ENCODE results near the gene HNF1A. TPM values are rescaled to one million over a fixed set of nuclear protein-coding genes. Genes with fewer than 3 reads are reported as not detected.

Gene HNF1A
- total and polyA plus RNA-seq, 10 of the 15 experiments (the other 5 are each of a cell fraction or from before 2014, with no cell fraction given): 0.10 TPM; not detected in 9

GRCh38 chr12:121018860-121019617, 40.7 kb downstream of the HNF1A start:
- 61% methylated on average over 2 of the region's 2 CpGs for WGBS (ENCODE audit: insufficient coverage, insufficient replicate concordance, low lambda C conversion rate, missing lambda C conversion rate)
- ChIA-PET CTCF (interaction anchor here (0.5 to 1.4 kb wide), 2 partner anchors 42 to 715 kb away, joined by 3 read pairs; no protein-coding TSS in a partner anchor), RAD21 (ENCODE audit: unreplicated experiment) (no interaction called here), POLR2A (no interaction called here), SMC1A (ENCODE audit: uncharacterized antibody, unreplicated experiment) (no interaction called here)
- BruUV-seq (replicated peaks): no TSS peak
- no peaks in the 10 kb centered on the region for H3K27me3 ChIP-seq (replicated peaks in 1 of 2; ENCODE audit: control insufficient read depth in 2 of 2, insufficient read depth in 2 of 2, low read length in 1 of 2)
- H2AFZ ChIP-seq (ENCODE audit: control insufficient read depth, low read depth, low read length): no peak overlapping the region
- 0 out of 2 replicates have a peak, but pooled peaks cover 4% of the 10 kb centered on the region for H3K4me1 ChIP-seq (ENCODE audit: control insufficient read depth, insufficient read depth, low read length)
- ATAC-seq (no peak), FAIRE-seq (no peak), DNase-seq (ENCODE audit: low read depth, low spot score) (no peak)
- no peaks in the 10 kb centered on the region for H3K9me3 ChIP-seq (replicated peaks; ENCODE audit: control insufficient read depth, insufficient read depth, low read length)
- H3K27ac ChIP-seq (ENCODE audit: control insufficient read depth, insufficient read depth): no peak overlapping the region
- no peak overlapping the region for H3K9ac ChIP-seq (ENCODE audit: control insufficient read depth, insufficient read depth, low read length)
- no peak overlapping the region for H3K4me3 ChIP-seq
- no peak overlapping the region for H3K4me2 ChIP-seq (ENCODE audit: control insufficient read depth, insufficient read depth)
- TF ChIP-seq SIN3A (IDR thresholded peaks at IDR 0.05; ENCODE audit: low read depth, low read length) (no peak), MAX (IDR thresholded peaks at IDR 0.05; ENCODE audit: low read depth, low read length) (no peak), BHLHE40 (IDR thresholded peaks at IDR 0.05; ENCODE audit: borderline replicate concordance in 1 of 2, low read depth in 2 of 2, low read length in 1 of 2) (no peak)
- intact Hi-C loops (cut with micrococcal nuclease; ENCODE audit: unreplicated experiment): no loop called here
- no peaks in the 10 kb centered on the region for H4K20me1 ChIP-seq (ENCODE audit: control insufficient read depth, insufficient read depth)
- H3K79me2 ChIP-seq (ENCODE audit: control insufficient read depth, insufficient read depth, low read length): peaks cover 12% of the 10 kb centered on the region
- H3K36me3 ChIP-seq (ENCODE audit: control insufficient read depth in 2 of 2, insufficient read depth in 2 of 2, low read length in 1 of 2): no peaks in the 10 kb centered on the region
- in situ Hi-C loops (cut with MboI): no loop called here

GRCh38 chr12:121021754-121022153, 43.4 kb downstream of the HNF1A start:
- SMC1A ChIA-PET (ENCODE audit: uncharacterized antibody, unreplicated experiment): no interaction called here
- H3K4me3 ChIP-seq: no peak overlapping the region
- RAD21 ChIA-PET (ENCODE audit: unreplicated experiment): no interaction called here
- H4K20me1 ChIP-seq (ENCODE audit: control insufficient read depth, insufficient read depth): no peaks in the 10 kb centered on the region
- no peak overlapping the region for H3K4me2 ChIP-seq (ENCODE audit: control insufficient read depth, insufficient read depth)
- H3K79me2 ChIP-seq (ENCODE audit: control insufficient read depth, insufficient read depth, low read length): no peaks in the 10 kb centered on the region
- no peak for ATAC-seq
- H2AFZ ChIP-seq (ENCODE audit: control insufficient read depth, low read depth, low read length): no peak overlapping the region
- no peaks in the 10 kb centered on the region for H3K27me3 ChIP-seq (replicated peaks in 1 of 2; ENCODE audit: control insufficient read depth in 2 of 2, insufficient read depth in 2 of 2, low read length in 1 of 2)
- H3K36me3 ChIP-seq (ENCODE audit: control insufficient read depth in 2 of 2, insufficient read depth in 2 of 2, low read length in 1 of 2): no peaks in the 10 kb centered on the region
- POLR2A ChIA-PET: interaction anchor here (0.6 kb wide), 1 partner anchor 469 kb away, joined by 7 read pairs; no protein-coding TSS in a partner anchor
- intact Hi-C loops (cut with micrococcal nuclease; ENCODE audit: unreplicated experiment): no loop called here
- CTCF ChIA-PET: interaction anchor here (1.2 kb wide), 1 partner anchor 38 kb away, joined by 3 read pairs; no protein-coding TSS in a partner anchor
- H3K4me1 ChIP-seq (ENCODE audit: control insufficient read depth, insufficient read depth, low read length): no peaks in the 10 kb centered on the region
- DNase-seq (ENCODE audit: low read depth, low spot score): no peak
- 81% methylated on average over 6 of the region's 6 CpGs for WGBS (ENCODE audit: insufficient coverage, insufficient replicate concordance, low lambda C conversion rate, missing lambda C conversion rate)
- no peak overlapping the region for H3K27ac ChIP-seq (ENCODE audit: control insufficient read depth, insufficient read depth)
- no TSS peak for BruUV-seq (replicated peaks)
- no peaks in the 10 kb centered on the region for H3K9me3 ChIP-seq (replicated peaks; ENCODE audit: control insufficient read depth, insufficient read depth, low read length)
- no peak for FAIRE-seq
- in situ Hi-C loops (cut with MboI): no loop called here
- no peak overlapping the region for H3K9ac ChIP-seq (ENCODE audit: control insufficient read depth, insufficient read depth, low read length)
- no peak for TF ChIP-seq JUND (IDR thresholded peaks at IDR 0.05; ENCODE audit: low read depth, low read length)
- no peak for TF ChIP-seq BHLHE40 (IDR thresholded peaks at IDR 0.05; ENCODE audit: borderline replicate concordance in 1 of 2, low read depth in 2 of 2, low read length in 1 of 2)
- no peak for TF ChIP-seq MTA3 (IDR thresholded peaks at IDR 0.05; ENCODE audit: borderline replicate concordance, low read length)
- TF ChIP-seq ZBTB40 (IDR thresholded peaks at IDR 0.05; ENCODE audit: borderline replicate concordance): no peak
- TF ChIP-seq SIN3A (IDR thresholded peaks at IDR 0.05; ENCODE audit: low read depth, low read length): no peak
- no peak for TF ChIP-seq KDM1A (IDR thresholded peaks at IDR 0.05; ENCODE audit: borderline replicate concordance)
- TF ChIP-seq POLR2AphosphoS2 (IDR thresholded peaks at IDR 0.05; ENCODE audit: low read depth, low read length): no peak

Measured in GM12878 (cell line).